NCI-H460 (cell line): ENCODE measurements around the gene PTPRM. TPM values are rescaled to one million over a fixed set of nuclear protein-coding genes. Genes with fewer than 3 reads are reported as not detected.

Source experiments
- DNase-seq: peaks from one replicate; pipeline ENCODE4 v3.0.0-alpha.2; 2016; ENCODE audit warnings: low read depth; ENCODE audit errors: extremely low read depth
- total RNA-seq: library from RNA; depleted of rRNA; stranded (reverse); fragments of >200 nt; shearing (Covaris generic); gene quantifications from 2 replicates; pipeline ENCODE4 v1.2.3, GENCODE V29; 2014

Gene PTPRM
- total RNA-seq, 1 experiment from 2014 or later = 129 TPM

DNA sequence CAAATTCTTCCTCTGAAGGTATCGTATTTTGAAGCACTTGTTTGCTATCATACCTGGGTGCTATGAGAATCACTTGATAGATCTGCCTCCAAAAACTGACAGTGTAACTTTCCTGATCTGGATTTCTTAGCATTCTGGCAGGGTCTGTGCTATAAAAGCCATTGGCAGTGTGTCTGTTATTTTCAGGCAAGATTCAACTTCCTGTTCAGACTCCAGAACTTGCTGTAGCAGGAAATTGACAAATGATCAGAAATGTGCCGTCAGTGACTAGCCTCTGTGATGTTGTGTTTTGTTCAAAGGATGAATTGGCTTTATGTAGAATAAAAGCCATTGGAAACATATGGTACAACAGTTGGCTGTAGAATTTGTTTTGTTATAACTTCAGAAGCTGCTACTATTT, 273.3 kb downstream of the PTPRM start:
- no peak for DNase-seq

- DNase-seq = no peak
Measured at GRCh38 chr18:7844017-7844416, 276.9 kb downstream of the PTPRM start.

DNA sequence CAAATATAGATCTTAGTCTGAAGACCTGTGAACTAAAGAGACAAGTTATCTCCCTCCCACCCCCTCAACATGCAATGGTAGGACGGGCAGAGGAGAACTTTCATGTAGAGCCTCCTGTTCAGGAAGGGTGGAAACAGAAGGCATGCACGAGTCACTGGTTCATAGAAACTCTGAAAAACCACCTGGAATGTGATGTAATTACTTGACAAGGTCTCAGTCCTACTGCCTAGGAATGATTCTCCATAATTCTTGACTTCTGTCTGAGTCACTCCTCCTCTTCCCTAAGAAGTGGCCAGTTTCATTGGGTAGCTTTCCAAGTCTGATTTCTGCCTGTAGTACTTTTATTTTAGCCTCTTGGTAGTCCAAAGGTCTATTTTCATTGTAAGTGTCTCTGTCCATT, 277.3 kb downstream of the PTPRM start:
- no peak for DNase-seq

- DNase-seq = no peak
Measured at GRCh38 chr18:7846335-7846734, 279.2 kb downstream of the PTPRM start.

- no peak for DNase-seq
Measured at GRCh38 chr18:7847357-7848053, 280.4 kb downstream of the PTPRM start.

- DNase-seq = no peak
Measured at GRCh38 chr18:7848054-7848412, 280.9 kb downstream of the PTPRM start.

DNA sequence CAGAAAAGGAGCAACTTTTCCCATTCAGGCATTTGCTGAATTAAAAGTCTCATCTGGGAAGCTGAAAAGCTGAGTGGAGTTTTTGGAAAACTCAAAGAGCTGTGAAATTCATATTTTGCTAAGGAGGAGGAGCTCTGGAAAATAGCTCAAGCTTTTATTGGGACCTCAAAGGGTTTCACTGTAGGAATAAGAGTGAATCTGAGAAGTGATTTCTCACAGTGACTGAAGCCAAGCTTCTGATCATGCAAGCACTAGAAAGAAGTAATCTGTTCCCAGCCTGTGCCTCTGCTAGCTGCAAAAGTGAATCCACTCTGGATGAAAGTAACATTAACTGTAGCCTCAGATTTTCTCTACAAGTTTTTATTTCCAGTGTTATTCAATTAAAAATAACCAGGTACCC, 283.3 kb downstream of the PTPRM start:
- no peak for DNase-seq

DNA sequence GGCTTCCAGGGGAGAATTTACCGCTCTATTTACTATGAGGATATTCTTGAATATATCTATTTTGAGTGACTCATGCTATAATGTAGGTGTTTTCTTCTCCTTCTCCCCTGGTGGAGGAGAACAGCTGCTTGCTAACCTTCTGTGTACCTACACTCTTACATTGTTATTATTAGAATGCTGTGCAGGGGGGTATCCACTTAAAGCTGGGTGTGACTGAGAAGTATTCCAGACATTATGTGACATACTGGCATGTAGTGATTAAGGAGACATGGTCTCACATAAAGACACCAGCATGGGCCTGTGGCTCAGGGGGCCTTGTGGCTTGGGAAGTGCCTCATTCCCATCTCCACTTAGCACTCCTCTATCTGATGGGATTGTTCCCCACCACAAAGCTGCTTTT, 287.9 kb downstream of the PTPRM start:
- DNase-seq = no peak

- DNase-seq = no peak
Measured at GRCh38 chr18:7855671-7856070, 288.6 kb downstream of the PTPRM start.

DNA sequence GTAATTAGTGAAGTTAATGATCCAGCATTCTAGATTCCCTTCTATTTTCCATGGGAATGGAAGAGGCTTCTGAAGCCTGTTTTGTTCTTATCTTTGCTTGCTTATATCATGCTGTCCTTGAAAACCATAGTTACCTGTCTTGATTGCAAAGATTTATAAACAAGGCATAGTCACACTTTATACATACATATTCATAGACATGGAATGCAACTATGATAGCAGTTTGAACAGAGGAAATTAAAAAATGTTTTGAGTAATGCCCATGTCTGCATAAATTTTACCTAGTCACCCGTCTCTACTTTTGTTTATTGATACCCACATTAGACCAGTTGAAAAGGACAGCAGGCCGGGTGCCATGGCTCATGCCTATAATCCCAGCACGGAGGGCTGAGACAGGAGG, 289.0 kb downstream of the PTPRM start:
- DNase-seq = no peak

GRCh38 chr18:7856733-7857132, 289.6 kb downstream of the PTPRM start:
- no peak for DNase-seq

DNA sequence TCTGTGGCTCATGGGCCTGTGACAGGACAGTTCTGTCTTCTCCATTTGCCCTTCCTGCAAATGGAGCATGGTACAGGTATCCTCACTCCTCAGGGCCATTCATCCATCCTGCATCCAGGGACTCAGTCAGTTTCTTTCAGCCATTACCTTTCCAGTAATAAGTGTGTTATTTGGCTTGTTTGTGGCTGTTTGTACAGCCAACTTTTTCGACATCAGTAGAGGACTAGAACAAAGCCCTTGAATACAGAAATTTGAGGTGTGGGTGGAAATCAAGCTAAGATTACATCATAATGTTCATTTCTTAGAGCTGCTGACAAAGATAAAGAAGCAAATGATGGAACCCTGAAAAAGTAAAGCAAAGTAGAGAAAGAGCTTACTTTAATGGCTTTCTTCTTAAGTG, 290.4 kb downstream of the PTPRM start:
- DNase-seq = no peak

DNA sequence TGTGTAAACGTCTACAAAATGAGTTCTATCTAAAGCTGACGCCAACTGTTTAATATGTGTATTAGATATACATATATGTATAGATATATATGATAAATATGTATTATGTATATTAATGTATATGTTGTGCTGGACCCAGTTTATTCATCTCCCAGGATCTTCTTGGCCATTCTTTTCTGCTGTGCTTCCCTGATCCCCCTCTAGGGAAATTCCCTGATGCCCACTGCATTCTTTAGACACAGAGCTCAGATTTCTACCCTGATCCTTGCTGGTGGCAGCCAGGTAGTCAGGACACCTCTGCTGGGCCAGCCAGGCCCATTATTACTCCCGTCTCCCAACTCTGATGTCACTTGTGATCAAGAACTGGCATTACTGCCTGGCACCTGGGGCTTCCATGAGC, 292.0 kb downstream of the PTPRM start:
- no peak for DNase-seq

DNA sequence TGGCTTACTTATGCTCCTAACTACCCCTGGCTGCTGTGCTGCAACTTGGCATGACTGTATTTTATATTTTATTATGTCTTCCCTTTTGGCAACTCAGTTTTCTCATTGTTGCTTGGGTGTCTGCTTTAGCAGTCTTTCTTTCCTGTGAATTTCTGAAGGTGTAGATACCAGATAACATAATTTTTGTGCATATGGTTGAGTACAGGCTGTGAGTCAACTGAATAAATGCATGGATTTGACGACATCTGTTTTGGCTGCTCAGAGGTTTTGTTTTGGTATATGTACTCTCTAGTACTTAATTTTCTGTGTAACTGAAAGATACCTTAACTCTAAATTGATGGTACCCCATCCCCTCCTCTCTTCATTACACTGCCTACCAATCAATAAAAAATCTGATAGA, 303.1 kb downstream of the PTPRM start:
- DNase-seq = no peak

- no peak for DNase-seq
Measured at GRCh38 chr18:7870855-7871254, 303.7 kb downstream of the PTPRM start.

- peak; percentile 82 for DNase-seq
Measured at GRCh38 chr18:7871560-7872456, 304.7 kb downstream of the PTPRM start.

GRCh38 chr18:7872569-7872968, 305.5 kb downstream of the PTPRM start:
- peak; percentile 81 for DNase-seq

GRCh38 chr18:7873316-7873715, 306.2 kb downstream of the PTPRM start:
- no peak for DNase-seq

DNA sequence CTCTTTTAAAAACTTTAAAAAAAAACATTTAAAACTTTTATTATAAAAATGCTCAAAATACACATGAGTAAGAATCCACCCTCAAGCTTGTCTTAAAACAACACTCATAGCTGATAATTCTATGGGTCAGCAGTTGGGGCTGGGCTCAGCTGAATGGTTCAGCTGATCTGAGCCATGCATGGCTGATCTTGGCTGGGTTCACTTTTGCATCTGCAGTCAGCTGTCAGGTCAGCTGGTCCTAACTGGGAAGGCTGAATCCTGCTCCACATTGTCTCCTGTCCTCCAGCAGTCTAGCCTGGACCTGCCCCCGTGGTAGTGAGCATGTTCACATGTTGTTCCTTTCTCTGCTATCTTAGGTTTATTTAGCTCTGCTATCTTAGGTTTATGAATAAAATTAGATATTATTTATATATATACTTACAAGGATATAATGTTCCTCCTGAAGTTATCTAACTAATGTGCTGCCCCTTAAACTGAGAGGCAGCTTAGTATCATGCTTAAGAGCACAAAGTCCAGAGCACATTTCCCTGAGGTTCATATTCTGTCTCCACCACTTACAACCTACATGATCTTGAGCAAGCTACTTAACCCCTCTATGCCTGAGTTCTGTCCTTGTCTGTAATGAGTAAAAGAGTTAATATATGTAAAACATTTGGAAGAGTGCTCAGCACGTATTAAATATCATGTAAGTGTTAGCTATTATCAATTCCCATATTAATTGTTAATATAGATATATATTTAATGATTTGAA, 309.4 kb downstream of the PTPRM start:
- DNase-seq = no peak

DNA sequence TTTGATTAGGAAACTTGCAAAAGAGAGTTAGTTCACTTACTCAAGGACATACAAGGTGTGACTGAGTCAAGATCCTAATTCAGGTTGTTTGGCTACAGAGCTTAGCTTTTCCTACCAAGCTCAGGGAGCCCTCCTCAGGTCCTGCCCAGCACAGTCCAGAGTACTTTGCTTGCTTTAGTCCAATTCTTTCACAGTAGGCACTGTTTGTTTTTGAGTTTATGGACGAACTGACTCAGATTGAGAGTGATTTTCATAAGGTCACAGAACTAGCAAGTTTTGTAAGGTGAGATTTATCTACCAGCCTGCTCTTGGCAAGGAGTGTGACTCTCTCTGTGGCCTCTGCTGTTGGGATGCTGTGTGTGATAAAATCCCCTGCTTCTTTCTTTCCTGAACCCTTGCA, 310.5 kb downstream of the PTPRM start:
- no peak for DNase-seq
